T-helper 9 cell (primary cell): ENCODE measurements around the gene CPXM2.

ENCODE experiments used
- DNase-seq: peaks from one replicate; pipeline ENCODE4 v3.0.0-alpha.2; 2020

The CPXM2 gene

GRCh38 chr10:123843835-123844234, 47.8 kb downstream of the CPXM2 start:
- DNase-seq, result no peak

GRCh38 chr10:123842692-123843385, 48.8 kb downstream of the CPXM2 start:
- DNase-seq, result no peak

- no peak for DNase-seq
Measured at GRCh38 chr10:123841560-123841959, 50.0 kb downstream of the CPXM2 start.

- DNase-seq, result no peak
Measured at GRCh38 chr10:123841115-123841514, 50.5 kb downstream of the CPXM2 start.

GRCh38 chr10:123840714-123841113, 50.9 kb downstream of the CPXM2 start:
- no peak for DNase-seq

- no peak for DNase-seq
Measured at GRCh38 chr10:123838596-123839310, 52.9 kb downstream of the CPXM2 start.

DNA sequence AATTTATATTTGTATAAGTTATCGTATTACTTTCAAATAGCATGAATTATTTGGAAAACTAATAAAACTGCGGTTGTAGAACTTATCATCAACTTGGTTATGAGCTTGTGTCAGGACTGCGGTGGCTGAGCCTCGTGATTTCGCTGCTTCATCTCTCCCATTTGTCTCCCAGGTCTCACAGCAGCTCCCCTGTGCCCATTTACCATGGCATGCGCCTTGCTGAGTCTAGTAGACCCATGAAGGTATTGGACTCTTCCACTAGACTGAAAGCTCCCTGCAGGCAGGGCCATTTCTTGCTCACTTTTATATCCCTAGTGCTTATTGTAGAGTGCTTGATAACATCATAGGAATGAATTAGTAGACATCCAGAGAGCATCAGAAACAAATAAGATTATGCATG, 53.9 kb downstream of the CPXM2 start:
- no peak for DNase-seq

- DNase-seq, result no peak
Measured at GRCh38 chr10:123836418-123837145, 55.0 kb downstream of the CPXM2 start.

DNA sequence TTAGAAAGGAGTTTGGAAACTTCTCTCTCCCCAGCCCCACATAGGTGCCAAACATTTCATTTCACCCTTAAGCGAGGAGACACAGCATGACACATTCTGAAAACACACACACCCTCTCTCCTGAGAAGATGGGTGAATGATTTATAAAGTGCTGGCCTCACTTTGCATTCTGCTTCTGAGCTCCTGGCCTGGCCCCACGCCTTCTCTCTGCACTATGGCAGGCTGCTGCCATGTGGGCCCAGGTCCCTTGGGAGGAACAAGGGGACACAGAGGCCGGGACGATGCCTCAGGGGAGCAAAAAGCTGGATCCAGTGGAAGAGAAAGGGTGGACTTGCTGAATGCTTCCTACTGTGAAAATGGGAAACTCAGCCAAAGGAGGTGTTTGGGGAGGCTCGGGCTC, 56.0 kb downstream of the CPXM2 start:
- DNase-seq, result no peak

- DNase-seq, result no peak
Measured at GRCh38 chr10:123833170-123833850, 58.3 kb downstream of the CPXM2 start.

DNA sequence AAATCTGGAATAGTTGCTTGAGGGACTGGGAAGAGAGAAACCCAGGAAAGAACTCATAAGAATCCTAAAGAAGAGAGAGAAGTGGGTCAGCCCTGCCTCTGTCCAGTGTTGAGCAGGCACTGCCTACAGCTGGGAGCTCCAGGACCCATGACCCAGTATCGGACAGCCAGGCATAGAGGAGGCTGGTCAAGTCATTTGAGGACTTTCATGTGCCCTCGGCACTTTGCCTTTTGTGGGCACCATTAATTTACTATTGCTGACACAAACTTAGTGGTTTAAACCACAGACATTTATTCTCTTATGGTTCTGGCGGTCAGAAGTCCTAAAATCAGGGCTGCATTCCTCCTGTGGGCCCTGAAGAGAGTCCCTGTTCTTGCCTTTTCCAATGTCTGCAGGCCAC, 60.3 kb downstream of the CPXM2 start:
- no peak for DNase-seq

DNA sequence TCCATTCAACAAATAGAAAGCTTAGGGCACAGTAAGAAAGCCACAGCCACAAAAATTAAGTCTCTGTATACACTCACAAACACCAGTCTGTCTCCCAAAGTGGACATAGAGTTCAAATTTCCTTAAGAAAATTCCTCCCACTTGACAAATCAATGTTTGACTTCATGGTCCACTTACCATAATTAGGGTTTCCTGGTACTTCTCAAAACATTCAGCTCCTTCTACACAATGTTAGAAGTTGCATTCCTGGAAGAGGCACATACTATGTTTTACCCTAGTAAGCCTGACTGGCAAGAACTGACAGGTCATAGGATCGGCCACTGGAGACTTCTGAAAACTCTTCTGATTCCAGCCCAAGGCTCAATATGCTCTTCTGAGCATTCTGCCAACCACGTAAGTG, 70.5 kb downstream of the CPXM2 start:
- DNase-seq, result no peak

DNA sequence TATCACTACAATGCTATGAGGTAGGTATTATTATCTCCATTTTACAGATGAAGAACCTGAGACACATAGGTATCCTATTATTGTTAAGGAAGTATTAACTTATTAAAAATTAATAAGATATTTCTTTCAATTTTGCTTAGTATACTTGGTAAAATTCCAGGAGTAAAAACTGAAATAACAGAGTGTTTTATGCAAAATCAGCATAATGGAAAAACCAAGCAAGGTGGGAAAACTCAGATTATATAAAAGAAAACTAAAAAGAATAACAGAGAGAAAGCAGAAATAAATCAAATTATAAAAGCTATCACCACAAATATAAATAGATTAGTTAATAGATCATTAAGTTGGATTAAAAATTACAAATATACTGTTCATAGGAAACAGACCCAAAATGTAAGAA, 82.0 kb downstream of the CPXM2 start:
- DNase-seq, result no peak

- DNase-seq, result no peak
Measured at GRCh38 chr10:123808906-123809305, 82.7 kb downstream of the CPXM2 start.

- DNase-seq, result no peak
Measured at GRCh38 chr10:123808286-123808685, 83.3 kb downstream of the CPXM2 start.

- no peak for DNase-seq
Measured at GRCh38 chr10:123807444-123808035, 84.1 kb downstream of the CPXM2 start.

DNA sequence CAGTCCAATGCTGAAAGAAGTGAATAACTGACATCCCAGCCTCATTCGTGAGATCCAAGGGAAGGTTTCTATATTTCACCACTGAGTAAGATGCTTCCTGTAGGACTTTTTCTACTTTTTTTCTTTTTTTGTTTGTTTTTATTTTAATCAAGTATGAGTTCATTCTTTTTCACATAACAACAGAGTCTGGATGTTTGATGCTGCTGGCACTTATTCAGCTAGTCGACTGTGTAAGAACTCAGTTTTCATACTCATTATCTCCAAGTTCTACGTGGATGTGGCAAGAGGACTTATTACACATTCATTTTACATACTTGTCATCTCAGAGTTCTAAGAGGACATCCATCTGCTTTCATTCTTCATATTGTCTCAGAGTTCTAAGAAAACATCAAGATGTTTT, 86.9 kb downstream of the CPXM2 start:
- no peak for DNase-seq

GRCh38 chr10:123800821-123801220, 90.8 kb downstream of the CPXM2 start:
- no peak for DNase-seq

DNA sequence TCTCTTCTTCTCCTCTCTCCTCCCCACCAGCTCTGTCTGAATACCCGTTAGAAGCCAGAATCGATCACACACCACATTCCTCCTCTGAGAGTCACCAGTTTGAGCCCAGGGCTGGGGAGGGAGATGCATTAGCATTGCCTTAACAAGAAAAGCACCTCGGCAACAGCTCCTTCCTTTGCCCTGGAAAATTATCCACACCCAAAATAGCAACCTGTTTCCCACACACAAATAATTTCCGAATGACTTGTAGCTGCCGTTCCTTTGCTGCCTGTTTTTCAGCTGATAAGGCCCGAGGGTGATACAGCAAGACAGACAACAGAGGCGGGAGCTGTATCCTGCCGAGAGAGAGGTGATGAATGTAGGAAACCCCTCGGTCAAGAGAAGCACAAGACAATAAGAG, 91.3 kb downstream of the CPXM2 start:
- no peak for DNase-seq

GRCh38 chr10:123798856-123799255, 92.8 kb downstream of the CPXM2 start:
- DNase-seq, result no peak

DNA sequence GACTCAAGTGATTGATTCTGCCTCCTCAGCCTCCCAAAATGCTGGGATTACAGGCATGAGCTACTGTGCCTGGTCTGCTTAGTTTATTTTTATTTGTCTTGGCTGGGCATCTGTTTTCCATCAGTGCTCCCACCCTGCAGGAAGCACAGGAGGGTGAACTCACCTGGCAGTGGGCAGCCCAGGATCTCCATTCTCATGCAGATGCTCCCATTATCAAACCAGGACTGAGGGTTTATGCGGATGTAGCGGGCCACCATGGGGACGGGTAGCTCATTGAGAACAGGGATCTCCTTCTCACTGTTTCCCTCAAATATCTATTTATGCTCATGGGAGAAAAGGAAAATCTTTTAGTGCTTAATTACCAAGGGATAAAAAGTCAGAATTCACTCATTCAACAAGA, 93.8 kb downstream of the CPXM2 start:
- no peak for DNase-seq

DNA sequence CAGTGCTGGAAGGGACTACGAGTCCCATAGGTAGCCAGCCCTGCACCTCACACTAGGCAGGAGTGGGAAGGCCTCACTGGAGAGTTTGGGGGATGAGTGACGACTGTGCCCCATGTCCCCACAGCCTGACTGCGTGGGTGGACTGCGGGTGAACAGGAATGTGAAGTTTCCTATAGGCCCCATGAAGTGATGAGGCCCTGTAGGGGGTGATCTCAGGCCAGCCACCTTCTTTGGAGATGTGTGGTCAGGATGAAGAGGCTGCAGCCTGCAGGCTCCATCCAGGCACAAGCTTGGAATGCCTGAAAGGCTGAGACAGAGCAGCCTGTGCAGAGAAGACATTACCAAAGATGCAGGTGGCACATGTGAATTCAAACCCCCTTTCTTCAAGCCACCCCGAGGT, 94.9 kb downstream of the CPXM2 start:
- DNase-seq, result no peak
